Stimulated activated memory B cell treated with anti-CD40 and anti-IgM and Interleukin-4, amounts not matched to agents 10 μg/mL and 1 μg/mL and 100 μg/mL, for 72 hours (primary cell): ENCODE results near the gene TRAF3IP1.
A peak's percentile ranks its signal among the peaks of the same experiment; 100 is the strongest.

ENCODE experiments used
- ATAC-seq: fragments of 150-1000 bp; cut with Tn5 transposase; 2 replicates; pipeline ENCODE4 v1.10.0; 2021
- H3K27ac Mint-ChIP-seq: one replicate; pipeline ENCODE4 v1.8.0; 2022; ENCODE audit warnings: mild to moderate bottlenecking, mixed read lengths
- H3K27me3 Mint-ChIP-seq: one replicate; pipeline ENCODE4 v1.8.0; 2022; ENCODE audit warnings: mixed read lengths
- H3K36me3 Mint-ChIP-seq: one replicate; pipeline ENCODE4 v1.8.0; 2022; ENCODE audit warnings: mixed read lengths
- H3K4me1 Mint-ChIP-seq: one replicate; pipeline ENCODE4 v1.8.0; 2022; ENCODE audit warnings: mixed read lengths
- H3K4me3 Mint-ChIP-seq: one replicate; pipeline ENCODE4 v1.8.0; 2022; ENCODE audit warnings: mild to moderate bottlenecking, moderate library complexity, mixed read lengths
- H3K9me3 Mint-ChIP-seq: one replicate; pipeline ENCODE4 v1.8.0; 2022; ENCODE audit warnings: mixed read lengths

TRAF3IP1 gene

GRCh38 chr2:238337846-238338245 is 17.5 kb downstream of the TRAF3IP1 start:
- H3K4me3 Mint-ChIP-seq = no peak overlapping the region
- peaks cover 32% of the 10 kb centered on the region for H3K36me3 Mint-ChIP-seq
- H3K9me3 Mint-ChIP-seq = no peaks in the 10 kb centered on the region
- no peak overlapping the region for H3K27ac Mint-ChIP-seq
- H3K4me1 Mint-ChIP-seq = peaks cover 5% of the 10 kb centered on the region
- no peaks in the 10 kb centered on the region for H3K27me3 Mint-ChIP-seq
- ATAC-seq = no peak

- Mint-ChIP-seq H3K4me1 (no peaks in the 10 kb centered on the region), H3K27me3 (no peaks in the 10 kb centered on the region), H3K9me3 (no peaks in the 10 kb centered on the region), H3K4me3 (no peak overlapping the region), H3K36me3 (peaks cover 27% of the 10 kb centered on the region), H3K27ac (no peak overlapping the region)
- no peak for ATAC-seq
These were observed 18.5 kb downstream of the TRAF3IP1 start for GRCh38 chr2:238338710-238339394.

- no peak for ATAC-seq
- H3K27ac Mint-ChIP-seq = no peak overlapping the region
- H3K36me3 Mint-ChIP-seq = peaks cover 22% of the 10 kb centered on the region
- no peaks in the 10 kb centered on the region for H3K27me3 Mint-ChIP-seq
- no peak overlapping the region for H3K4me3 Mint-ChIP-seq
- H3K4me1 Mint-ChIP-seq = no peaks in the 10 kb centered on the region
- no peaks in the 10 kb centered on the region for H3K9me3 Mint-ChIP-seq
These were observed 19.1 kb downstream of the TRAF3IP1 start for GRCh38 chr2:238339395-238339780.

- ATAC-seq = no peak
These were observed 19.5 kb downstream of the TRAF3IP1 start for GRCh38 chr2:238339814-238340213.

GRCh38 chr2:238341536-238341935 is 21.2 kb downstream of the TRAF3IP1 start:
- Mint-ChIP-seq H3K36me3 (peaks cover 27% of the 10 kb centered on the region), H3K4me3 (no peak overlapping the region), H3K27ac (no peak overlapping the region), H3K4me1 (peaks cover 5% of the 10 kb centered on the region), H3K27me3 (no peaks in the 10 kb centered on the region), H3K9me3 (no peaks in the 10 kb centered on the region)
- no peak for ATAC-seq

More at GRCh38 chr2:238339814-238340213, 19.5 kb downstream of the TRAF3IP1 start:
- Mint-ChIP-seq H3K4me3 (no peak overlapping the region), H3K4me1 (no peaks in the 10 kb centered on the region), H3K9me3 (no peaks in the 10 kb centered on the region), H3K36me3 (peaks cover 22% of the 10 kb centered on the region), H3K27me3 (no peaks in the 10 kb centered on the region), H3K27ac (no peak overlapping the region)

- Mint-ChIP-seq H3K36me3 (peaks cover 14% of the 10 kb centered on the region), H3K4me1 (peaks cover 10% of the 10 kb centered on the region), H3K9me3 (no peaks in the 10 kb centered on the region), H3K4me3 (no peak overlapping the region), H3K27me3 (no peaks in the 10 kb centered on the region), H3K27ac (no peak overlapping the region)
- ATAC-seq = no peak
These were observed 23.7 kb downstream of the TRAF3IP1 start for GRCh38 chr2:238344035-238344434.

GRCh38 chr2:238344517-238344916 is 24.2 kb downstream of the TRAF3IP1 start:
- H3K9me3 Mint-ChIP-seq = no peaks in the 10 kb centered on the region
- no peak for ATAC-seq
- H3K27me3 Mint-ChIP-seq = no peaks in the 10 kb centered on the region
- no peak overlapping the region for H3K27ac Mint-ChIP-seq
- H3K4me3 Mint-ChIP-seq = no peak overlapping the region
- peaks cover 14% of the 10 kb centered on the region for H3K36me3 Mint-ChIP-seq
- H3K4me1 Mint-ChIP-seq = peaks cover 10% of the 10 kb centered on the region

GRCh38 chr2:238345297-238345968 is 25.1 kb downstream of the TRAF3IP1 start:
- Mint-ChIP-seq H3K27me3 (no peaks in the 10 kb centered on the region), H3K27ac (no peak overlapping the region)
- ATAC-seq = no peak

GRCh38 chr2:238346544-238346943 is 26.2 kb downstream of the TRAF3IP1 start:
- Mint-ChIP-seq H3K27me3 (no peaks in the 10 kb centered on the region), H3K36me3 (peaks cover 14% of the 10 kb centered on the region), H3K4me1 (peaks cover 10% of the 10 kb centered on the region), H3K27ac (no peak overlapping the region), H3K9me3 (no peaks in the 10 kb centered on the region), H3K4me3 (no peak overlapping the region)
- peak; percentile 47 for ATAC-seq

More at GRCh38 chr2:238345297-238345968, 25.1 kb downstream of the TRAF3IP1 start:
- H3K9me3 Mint-ChIP-seq = no peaks in the 10 kb centered on the region
- peaks cover 14% of the 10 kb centered on the region for H3K36me3 Mint-ChIP-seq
- peaks cover 10% of the 10 kb centered on the region for H3K4me1 Mint-ChIP-seq
- no peak overlapping the region for H3K4me3 Mint-ChIP-seq

- peaks cover 8% of the 10 kb centered on the region for H3K36me3 Mint-ChIP-seq
- H3K4me1 Mint-ChIP-seq = peaks cover 10% of the 10 kb centered on the region
These were observed 30.0 kb downstream of the TRAF3IP1 start for GRCh38 chr2:238350150-238350897.

GRCh38 chr2:238351315-238351714 is 31.0 kb downstream of the TRAF3IP1 start:
- H3K4me1 Mint-ChIP-seq = peaks cover 7% of the 10 kb centered on the region
- no peak overlapping the region for H3K27ac Mint-ChIP-seq
- peaks cover 5% of the 10 kb centered on the region for H3K36me3 Mint-ChIP-seq
- ATAC-seq = no peak
- no peaks in the 10 kb centered on the region for H3K9me3 Mint-ChIP-seq
- no peaks in the 10 kb centered on the region for H3K27me3 Mint-ChIP-seq
- H3K4me3 Mint-ChIP-seq = no peak overlapping the region

More at GRCh38 chr2:238350150-238350897, 30.0 kb downstream of the TRAF3IP1 start:
- ATAC-seq = no peak
- H3K9me3 Mint-ChIP-seq = no peaks in the 10 kb centered on the region
- no peak overlapping the region for H3K4me3 Mint-ChIP-seq
- no peak overlapping the region for H3K27ac Mint-ChIP-seq
- H3K27me3 Mint-ChIP-seq = no peaks in the 10 kb centered on the region

GRCh38 chr2:238352361-238352760 is 32.0 kb downstream of the TRAF3IP1 start:
- H3K36me3 Mint-ChIP-seq = peaks cover 5% of the 10 kb centered on the region
- no peaks in the 10 kb centered on the region for H3K27me3 Mint-ChIP-seq
- peaks cover 4% of the 10 kb centered on the region for H3K4me1 Mint-ChIP-seq
- H3K27ac Mint-ChIP-seq = no peak overlapping the region
- peak; percentile 8 for ATAC-seq
- no peak overlapping the region for H3K4me3 Mint-ChIP-seq
- H3K9me3 Mint-ChIP-seq = no peaks in the 10 kb centered on the region

GRCh38 chr2:238358769-238359168 is 38.5 kb downstream of the TRAF3IP1 start:
- Mint-ChIP-seq H3K36me3 (peaks cover 44% of the 10 kb centered on the region), H3K27ac (no peak overlapping the region), H3K4me3 (no peak overlapping the region), H3K4me1 (peaks cover 13% of the 10 kb centered on the region), H3K9me3 (no peaks in the 10 kb centered on the region), H3K27me3 (no peaks in the 10 kb centered on the region)
- no peak for ATAC-seq

GRCh38 chr2:238359403-238359802 is 39.1 kb downstream of the TRAF3IP1 start:
- no peak for ATAC-seq
- Mint-ChIP-seq H3K36me3 (peaks cover 44% of the 10 kb centered on the region), H3K27ac (no peak overlapping the region), H3K27me3 (no peaks in the 10 kb centered on the region), H3K4me3 (no peak overlapping the region), H3K4me1 (peaks cover 13% of the 10 kb centered on the region), H3K9me3 (no peaks in the 10 kb centered on the region)

- H3K27ac Mint-ChIP-seq = no peak overlapping the region
- peaks cover 13% of the 10 kb centered on the region for H3K4me1 Mint-ChIP-seq
- H3K4me3 Mint-ChIP-seq = no peak overlapping the region
- no peaks in the 10 kb centered on the region for H3K9me3 Mint-ChIP-seq
- H3K27me3 Mint-ChIP-seq = no peaks in the 10 kb centered on the region
- H3K36me3 Mint-ChIP-seq = peaks cover 39% of the 10 kb centered on the region
- ATAC-seq = no peak
These were observed 41.6 kb downstream of the TRAF3IP1 start for GRCh38 chr2:238361877-238362276.
